CD14-positive monocyte (primary cell): ENCODE data around the gene TSPAN11. TPM values are rescaled to one million over a fixed set of nuclear protein-coding genes. Genes with fewer than 3 reads are reported as not detected.

Source experiments
- DNase-seq, 3 donors: peaks; one replicate each; pipeline ENCODE4 v3.0.0-alpha.2; 2011 to 2022
- H2AFZ ChIP-seq: 2 replicates; pipeline ENCODE4 v1.6.0; 2012; ENCODE audit warnings: mild to moderate bottlenecking, low read depth, low read length, inconsistent platforms; ENCODE audit not compliant: insufficient read depth, poor library complexity, severe bottlenecking
- H3K27ac ChIP-seq, 2 donors: 1 replicate in 1 of 2; 2 replicates in 1 of 2; pipeline ENCODE4 v1.5.1; 2012 to 2013; ENCODE audit warnings: low read length in 2 of 2, control low read depth in 1 of 2, inconsistent platforms in 1 of 2, low read depth in 1 of 2, mild to moderate bottlenecking in 1 of 2
- H3K27me3 ChIP-seq, 2 donors: one replicate each; pipeline versions ENCODE4 v1.6.0 to v1.6.1; 2011 to 2013; ENCODE audit warnings: low read length in 2 of 2; ENCODE audit not compliant: control insufficient read depth in 2 of 2, insufficient read depth in 2 of 2
- H3K36me3 ChIP-seq, 2 donors: replicated peaks in 1 of 2; 1 replicate in 1 of 2; 2 replicates in 1 of 2; pipeline versions ENCODE4 v1.5.1 to v1.6.1; 2012 to 2013; ENCODE audit warnings: low read length in 2 of 2, control low read depth in 1 of 2, inconsistent platforms in 1 of 2, mild to moderate bottlenecking in 1 of 2; ENCODE audit not compliant: insufficient read depth in 2 of 2, control insufficient read depth in 1 of 2
- H3K4me1 ChIP-seq, 2 donors: 1 replicate in 1 of 2; 2 replicates in 1 of 2; pipeline versions ENCODE4 v1.5.1 to v1.6.1; 2012 to 2013; ENCODE audit warnings: low read length in 2 of 2, control low read depth in 1 of 2, inconsistent platforms in 1 of 2, mild to moderate bottlenecking in 1 of 2, moderate library complexity in 1 of 2; ENCODE audit not compliant: insufficient read depth in 2 of 2, control insufficient read depth in 1 of 2
- H3K4me2 ChIP-seq: replicated peaks from 2 replicates; pipeline ENCODE3; 2012; ENCODE audit warnings: low read length, moderate library complexity, mild to moderate bottlenecking; ENCODE audit not compliant: poor library complexity, severe bottlenecking; ENCODE audit errors: extremely low read depth
- H3K4me3 ChIP-seq, 3 experiments: fragments of 200-600 bp in 1 of 3; sonication (generic) in 1 of 3; replicated peaks in 1 of 3; 1 replicate in 2 of 3; 2 replicates in 1 of 3; pipeline ENCODE4 v1.5.1; 2011 to 2013; ENCODE audit warnings: low read length in 3 of 3, mild to moderate bottlenecking in 3 of 3, control low read depth in 2 of 3, low read depth in 2 of 3, inconsistent platforms in 1 of 3, moderate library complexity in 1 of 3
- H3K79me2 ChIP-seq: 2 replicates; pipeline ENCODE4 v1.6.0; 2012; ENCODE audit warnings: mild to moderate bottlenecking, control low read depth, inconsistent platforms, low read length, moderate library complexity; ENCODE audit not compliant: insufficient read depth
- H3K9ac ChIP-seq: 2 replicates; pipeline ENCODE4 v1.6.0; 2017; ENCODE audit warnings: low read length, mild to moderate bottlenecking; ENCODE audit not compliant: insufficient read depth, poor library complexity, severe bottlenecking
- H3K9me3 ChIP-seq, 2 donors: replicated peaks in 1 of 2; 1 replicate in 1 of 2; 2 replicates in 1 of 2; pipeline versions ENCODE4 v1.5.1 to v1.6.1; 2012 to 2013; ENCODE audit warnings: low read length in 2 of 2, control low read depth in 1 of 2; ENCODE audit not compliant: control insufficient read depth in 1 of 2, insufficient read depth in 1 of 2
- H4K20me1 ChIP-seq: 2 replicates; pipeline ENCODE4 v1.6.0; 2012; ENCODE audit warnings: mild to moderate bottlenecking, low read length, control low read depth, moderate library complexity; ENCODE audit not compliant: insufficient read depth
- H3K27ac Mint-ChIP-seq, 7 donors: one replicate each; pipeline ENCODE4 v1.8.0; 2020; ENCODE audit warnings: mild to moderate bottlenecking in 7 of 7, mixed read lengths in 7 of 7, moderate library complexity in 6 of 7, inconsistent platforms in 2 of 7
- H3K27me3 Mint-ChIP-seq, 3 donors: one replicate each; pipeline ENCODE4 v1.8.0; 2021 to 2022; ENCODE audit warnings: low read depth in 3 of 3, mild to moderate bottlenecking in 3 of 3, mixed read lengths in 3 of 3, moderate library complexity in 3 of 3, inconsistent platforms in 1 of 3
- H3K36me3 Mint-ChIP-seq, 2 donors: one replicate each; pipeline ENCODE4 v1.8.0; 2020; ENCODE audit warnings: mixed read lengths in 2 of 2, inconsistent platforms in 1 of 2, mild to moderate bottlenecking in 1 of 2
- H3K4me1 Mint-ChIP-seq: one replicate; pipeline ENCODE4 v1.8.0; 2020; ENCODE audit warnings: mild to moderate bottlenecking, mixed read lengths
- H3K4me3 Mint-ChIP-seq, 2 donors: one replicate each; pipeline ENCODE4 v1.8.0; 2020; ENCODE audit warnings: mild to moderate bottlenecking in 2 of 2, mixed read lengths in 2 of 2, moderate library complexity in 1 of 2
- H3K9me3 Mint-ChIP-seq, 7 donors: one replicate each; pipeline ENCODE4 v1.8.0; 2020 to 2022; ENCODE audit warnings: mixed read lengths in 7 of 7, mild to moderate bottlenecking in 6 of 7, moderate library complexity in 6 of 7, inconsistent platforms in 2 of 7
- WGBS: methylation state at CpG from one replicate; pipeline ENCODE4 v1.1.5; 2013; ENCODE audit warnings: missing lambda C conversion rate; ENCODE audit not compliant: insufficient coverage; 5-methylcytosine and 5-hydroxymethylcytosine counted together
- intact Hi-C, 2 donors: fragments of 100-400 bp; cut with micrococcal nuclease; formaldehyde crosslinking; loops; one replicate each; pipeline versions ENCODE4 v1.15.0 to v1.15.1; 2023
- polyA plus RNA-seq, 3 donors: library from polyadenylated mRNA; depleted of rRNA in 1 of 3; unstranded in 2 of 3; stranded (reverse) in 1 of 3; fragments of 300-500 nt in 2 of 3; fragments of >200 nt in 1 of 3; fragmentation: Illumina TruSeq in 2 of 3; gene quantifications; 1 replicate in 2 of 3; 2 replicates in 1 of 3; pipeline ENCODE4 v1.2.3, GENCODE V29; 2012 to 2021
- TF ChIP-seq, protein P1 (sequence below): fragments of 200-600 bp; IDR thresholded peaks from one replicate; pipeline ENCODE4 v1.8.0; 2022; ENCODE audit warnings: antibody characterized with exemption, mild to moderate bottlenecking

Gene TSPAN11
- polyA plus RNA-seq, 3 donors = not detected

DNA sequence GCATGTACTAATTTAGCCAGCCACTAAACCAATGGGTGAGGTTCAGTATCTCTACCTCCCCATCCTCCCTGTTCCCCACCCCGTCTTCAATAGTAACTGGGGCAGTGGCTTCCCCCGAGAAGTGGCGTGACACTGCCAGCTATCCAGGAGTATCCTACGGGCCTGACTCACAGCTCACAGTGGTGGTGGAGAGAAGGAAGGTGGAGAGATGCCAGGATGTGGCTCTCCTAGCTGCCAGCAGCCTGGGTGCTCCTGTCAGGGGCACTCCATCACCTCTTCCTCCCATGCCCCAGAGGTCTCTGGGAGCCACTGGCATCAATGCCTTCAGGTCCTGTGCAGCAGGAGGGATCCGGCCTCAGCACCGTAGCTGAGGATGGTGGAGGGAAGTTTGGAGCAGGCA is 49.0 kb downstream of the TSPAN11 start:
- Histone ChIP-seq H3K9me3 (no peaks in the 10 kb centered on the region), H3K27ac (no peak overlapping the region), H3K27me3 (no peaks in the 10 kb centered on the region), H3K4me2 (no peak overlapping the region), H3K4me1 (no peaks in the 10 kb centered on the region), H3K36me3 (no peaks in the 10 kb centered on the region), H2AFZ (no peak overlapping the region), H4K20me1 (no peaks in the 10 kb centered on the region), H3K4me3 (no peak overlapping the region), H3K79me2 (no peaks in the 10 kb centered on the region), H3K9ac (no peak overlapping the region)
- DNase-seq = no peak
- Mint-ChIP-seq H3K27ac (no peak overlapping the region), H3K27me3 (peaks cover 3 to 7% (median 3%) of the 10 kb centered on the region in 3 donors), H3K9me3 (peaks cover 0 to 2% (median 0%) of the 10 kb centered on the region in 7 donors), H3K36me3 (no peaks in the 10 kb centered on the region), H3K4me1 (no peaks in the 10 kb centered on the region), H3K4me3 (no peak overlapping the region)
- TF ChIP-seq, protein P1, sequence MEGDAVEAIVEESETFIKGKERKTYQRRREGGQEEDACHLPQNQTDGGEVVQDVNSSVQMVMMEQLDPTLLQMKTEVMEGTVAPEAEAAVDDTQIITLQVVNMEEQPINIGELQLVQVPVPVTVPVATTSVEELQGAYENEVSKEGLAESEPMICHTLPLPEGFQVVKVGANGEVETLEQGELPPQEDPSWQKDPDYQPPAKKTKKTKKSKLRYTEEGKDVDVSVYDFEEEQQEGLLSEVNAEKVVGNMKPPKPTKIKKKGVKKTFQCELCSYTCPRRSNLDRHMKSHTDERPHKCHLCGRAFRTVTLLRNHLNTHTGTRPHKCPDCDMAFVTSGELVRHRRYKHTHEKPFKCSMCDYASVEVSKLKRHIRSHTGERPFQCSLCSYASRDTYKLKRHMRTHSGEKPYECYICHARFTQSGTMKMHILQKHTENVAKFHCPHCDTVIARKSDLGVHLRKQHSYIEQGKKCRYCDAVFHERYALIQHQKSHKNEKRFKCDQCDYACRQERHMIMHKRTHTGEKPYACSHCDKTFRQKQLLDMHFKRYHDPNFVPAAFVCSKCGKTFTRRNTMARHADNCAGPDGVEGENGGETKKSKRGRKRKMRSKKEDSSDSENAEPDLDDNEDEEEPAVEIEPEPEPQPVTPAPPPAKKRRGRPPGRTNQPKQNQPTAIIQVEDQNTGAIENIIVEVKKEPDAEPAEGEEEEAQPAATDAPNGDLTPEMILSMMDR = no peak
- 82% methylated on average over 2 of the region's 6 CpGs for WGBS
- intact Hi-C loops = no loop called here

DNA sequence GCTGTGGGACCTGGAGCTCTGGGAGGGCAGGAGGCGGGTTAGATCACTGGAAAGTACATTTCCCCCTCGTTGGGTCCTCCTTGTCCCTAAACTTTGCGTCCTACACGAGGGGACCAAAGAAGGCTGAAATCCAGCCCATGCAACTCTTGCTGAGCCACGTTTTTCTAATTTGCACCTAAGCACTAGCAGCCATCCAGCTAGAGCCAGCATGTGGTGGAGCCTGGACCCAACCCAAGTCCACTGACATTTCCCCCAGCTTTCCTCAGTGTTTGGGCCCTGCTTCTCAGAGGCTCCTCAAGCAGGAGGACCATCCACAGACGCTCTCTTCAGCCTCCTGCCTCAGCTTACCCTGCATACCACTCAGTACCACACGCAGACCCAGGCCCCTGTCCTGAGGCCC is 49.7 kb downstream of the TSPAN11 start:
- intact Hi-C loops = no loop called here
- Mint-ChIP-seq H3K4me1 (no peaks in the 10 kb centered on the region), H3K27me3 (peaks cover 2 to 5% (median 3%) of the 10 kb centered on the region in 3 donors), H3K36me3 (no peaks in the 10 kb centered on the region), H3K9me3 (peaks cover 0 to 2% (median 0%) of the 10 kb centered on the region in 7 donors), H3K4me3 (no peak overlapping the region), H3K27ac (no peak overlapping the region)
- Histone ChIP-seq H3K27me3 (no peaks in the 10 kb centered on the region), H3K27ac (no peak overlapping the region), H3K4me1 (no peaks in the 10 kb centered on the region), H2AFZ (no peak overlapping the region), H3K36me3 (no peaks in the 10 kb centered on the region), H3K9ac (no peak overlapping the region), H3K79me2 (no peaks in the 10 kb centered on the region), H4K20me1 (no peaks in the 10 kb centered on the region), H3K4me2 (no peak overlapping the region), H3K4me3 (no peak overlapping the region), H3K9me3 (no peaks in the 10 kb centered on the region)
- TF ChIP-seq, protein P1 = no peak
- 83% methylated on average over 5 of the region's 7 CpGs for WGBS
- no peak for DNase-seq
